M059J (cell line): Measurements from ENCODE around the gene ZCCHC14. TPM values are rescaled to one million over a fixed set of nuclear protein-coding genes. Genes with fewer than 3 reads are reported as not detected.
"Not testable (repeated sequence)": the region's sequence is repeated elsewhere in the genome, so short reads cannot be mapped to it uniquely, and the experiment has no call there.

Experiments
- DNase-seq: peaks from one replicate; pipeline ENCODE4 v3.0.0-alpha.2; 2012; ENCODE audit warnings: low read depth
- total RNA-seq: library from RNA; depleted of rRNA; stranded (reverse); fragments of >200 nt; shearing (Covaris generic); gene quantifications from 2 replicates; pipeline ENCODE4 v1.2.3, GENCODE V29; 2014

The ZCCHC14 gene
- total RNA-seq, 1 experiment from 2014 or later: 7.8 TPM

DNA sequence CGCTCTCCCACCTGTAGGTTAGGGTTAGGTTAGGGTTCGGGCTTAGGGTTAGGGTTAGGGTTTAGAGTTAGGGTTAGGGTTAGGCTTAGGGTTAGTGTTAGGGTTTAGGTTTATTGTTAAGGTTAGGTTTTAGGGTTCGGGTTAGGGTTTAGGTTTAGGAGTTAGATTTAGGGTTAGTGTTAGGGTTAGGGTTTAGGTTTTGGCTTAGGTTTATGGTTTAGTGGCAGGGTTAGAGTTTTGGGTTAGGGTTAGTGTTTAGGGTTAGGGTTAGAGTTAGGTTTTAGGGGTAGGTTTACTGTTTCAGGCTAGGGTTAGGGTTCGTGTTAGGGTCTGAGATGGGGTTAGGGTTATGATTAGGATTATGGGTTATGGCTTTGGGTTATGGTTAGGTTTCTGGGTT lies 31.6 kb upstream of the ZCCHC14 start:
- no peak for DNase-seq

DNA sequence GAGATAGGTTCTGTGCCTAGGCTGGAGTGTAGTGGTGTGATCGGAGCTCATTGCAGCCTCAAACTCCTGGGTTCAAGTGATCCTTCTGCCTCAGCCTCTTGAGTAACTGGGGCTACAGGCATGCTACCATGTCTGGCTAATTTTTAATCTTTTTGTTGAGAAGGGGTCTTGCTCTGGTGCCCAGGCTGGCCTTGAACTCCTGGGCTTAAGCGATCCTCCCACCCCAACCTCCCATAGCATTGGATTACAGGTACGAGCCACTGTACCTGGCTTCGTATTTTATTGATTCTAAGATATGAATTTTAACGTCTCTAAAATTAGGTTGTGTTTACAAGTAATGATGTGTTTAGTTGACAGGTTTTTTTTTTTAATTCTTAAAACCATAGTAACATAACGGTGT lies 30.8 kb upstream of the ZCCHC14 start:
- DNase-seq: not testable (repeated sequence)

DNA sequence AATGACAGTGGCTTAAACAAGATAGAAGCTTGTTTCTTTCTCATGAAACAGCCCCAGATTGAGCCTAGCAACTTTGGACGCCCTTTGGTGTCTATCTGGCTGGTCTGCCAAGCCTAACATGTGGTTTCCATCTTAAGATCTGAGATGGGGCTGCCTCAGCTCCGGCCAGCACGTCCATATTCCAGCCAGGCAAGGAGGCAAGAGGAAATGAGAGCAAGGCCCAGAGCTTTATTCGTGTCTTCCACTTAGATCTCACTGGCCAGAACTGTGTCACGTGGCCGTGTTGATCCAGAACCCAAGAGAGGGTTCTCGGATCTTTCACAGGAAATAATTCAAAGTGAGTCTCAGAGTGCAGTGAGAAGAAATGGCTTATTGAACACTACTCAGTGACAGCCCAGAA lies 28.9 kb upstream of the ZCCHC14 start:
- not testable (repeated sequence) for DNase-seq

DNA sequence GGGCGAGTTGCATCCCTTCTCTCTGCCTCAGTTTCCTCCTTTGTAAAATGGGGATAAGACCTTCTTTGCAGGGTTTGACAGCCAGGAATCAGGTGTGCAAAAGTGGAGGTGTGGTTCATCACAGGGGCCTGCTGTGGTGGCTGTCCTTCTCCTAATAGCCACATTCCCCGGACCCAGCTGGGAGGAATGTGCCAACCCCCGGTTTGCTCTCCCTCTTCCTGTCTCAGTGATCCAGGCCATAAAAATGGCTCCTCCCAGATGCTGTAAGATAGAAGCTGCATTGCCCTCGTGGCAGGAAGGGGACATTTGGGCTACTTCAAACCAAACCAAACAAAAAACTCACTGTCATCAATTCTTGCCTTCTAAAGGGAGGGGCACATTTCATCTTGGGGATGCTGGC lies 26.3 kb upstream of the ZCCHC14 start:
- DNase-seq: peak; percentile 45

DNA sequence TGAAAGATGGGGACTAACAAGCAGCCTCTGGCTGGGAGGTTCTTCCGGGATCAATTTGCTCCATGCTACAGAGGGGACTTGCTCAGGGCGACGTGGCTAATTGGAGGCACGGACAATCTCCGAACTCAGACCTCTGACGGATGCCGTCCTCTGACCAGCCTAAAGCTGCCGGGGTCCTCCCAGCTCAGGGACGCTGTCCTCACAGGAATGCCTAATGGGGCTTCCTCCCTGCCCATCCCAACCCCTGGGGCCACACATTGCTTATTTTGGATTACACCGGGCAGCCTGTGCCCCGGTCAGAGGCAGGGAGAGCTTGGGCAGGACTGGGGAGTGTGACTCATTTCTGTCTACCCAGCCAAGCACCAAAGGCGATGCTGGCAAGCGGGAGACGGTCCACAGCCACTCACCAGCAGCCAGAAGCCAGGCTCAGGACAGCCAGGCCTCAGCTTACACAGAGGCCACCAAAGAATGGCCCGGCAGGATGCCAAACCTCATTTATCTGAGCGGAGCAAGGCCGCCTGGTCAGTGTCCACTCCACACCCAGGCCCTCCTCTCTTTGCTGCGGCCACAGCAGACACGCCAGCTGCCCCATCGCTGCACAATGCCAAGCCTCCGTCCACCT lies 25.7 kb upstream of the ZCCHC14 start:
- DNase-seq: peak; percentile 91

DNA sequence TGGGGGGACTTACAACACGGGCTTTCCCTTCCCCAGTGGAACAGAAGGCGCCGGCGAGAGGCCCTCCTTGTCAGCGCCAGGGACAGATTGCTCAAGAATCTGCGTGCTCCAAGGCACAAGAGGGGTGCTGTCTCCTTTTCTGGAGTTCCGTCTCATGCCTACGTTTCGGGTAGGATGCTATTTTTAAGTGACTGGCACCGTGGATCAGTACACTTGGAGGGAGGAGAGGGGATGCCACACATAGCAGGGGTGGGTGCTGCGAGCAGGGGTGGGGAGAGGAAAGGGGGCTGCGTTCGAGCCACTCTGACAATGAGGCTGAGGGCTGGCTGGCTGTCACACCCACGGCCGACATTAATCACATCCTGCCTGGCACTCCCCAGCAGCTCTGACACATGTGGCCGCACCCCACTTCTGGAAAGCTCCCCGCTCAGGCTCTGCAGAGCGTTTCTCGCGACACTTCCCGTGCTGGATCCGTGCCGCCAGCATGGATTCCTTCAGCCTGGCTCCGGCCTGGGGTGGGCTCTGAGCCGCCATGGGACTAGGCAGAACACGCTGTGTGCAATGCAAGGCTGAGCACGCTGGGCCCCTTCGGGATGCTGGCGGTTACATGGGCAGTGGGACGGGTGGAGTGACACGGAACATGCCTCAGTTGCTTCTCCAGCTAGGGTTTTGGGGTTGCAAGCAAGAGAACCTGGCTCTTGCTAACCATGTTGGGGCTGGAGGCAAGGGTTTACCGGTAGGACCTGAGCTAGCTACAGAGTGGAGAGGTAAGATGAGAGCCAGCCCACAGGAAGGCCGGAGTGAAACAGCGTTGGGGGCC lies 25.0 kb upstream of the ZCCHC14 start:
- DNase-seq: peak; percentile 36

DNA sequence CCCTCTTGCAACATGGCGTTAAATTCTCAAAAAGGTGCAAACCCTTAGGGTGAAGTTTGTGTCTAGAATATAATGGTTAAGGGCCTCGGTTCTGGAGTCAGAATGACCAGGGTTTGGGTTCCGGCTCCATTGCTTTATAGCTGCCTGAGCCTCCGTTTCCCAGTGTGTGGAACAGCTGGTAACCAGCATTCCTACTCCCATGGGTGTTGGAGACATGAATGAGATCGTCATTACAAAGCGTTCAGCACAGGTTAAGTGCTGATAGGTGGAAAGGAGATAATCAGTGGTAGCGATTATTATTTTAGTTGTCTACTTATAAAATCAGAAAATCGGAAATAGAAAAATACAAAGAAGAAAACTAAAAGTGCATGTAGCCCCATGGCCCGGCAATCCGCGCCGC lies 23.5 kb upstream of the ZCCHC14 start:
- DNase-seq: no peak

DNA sequence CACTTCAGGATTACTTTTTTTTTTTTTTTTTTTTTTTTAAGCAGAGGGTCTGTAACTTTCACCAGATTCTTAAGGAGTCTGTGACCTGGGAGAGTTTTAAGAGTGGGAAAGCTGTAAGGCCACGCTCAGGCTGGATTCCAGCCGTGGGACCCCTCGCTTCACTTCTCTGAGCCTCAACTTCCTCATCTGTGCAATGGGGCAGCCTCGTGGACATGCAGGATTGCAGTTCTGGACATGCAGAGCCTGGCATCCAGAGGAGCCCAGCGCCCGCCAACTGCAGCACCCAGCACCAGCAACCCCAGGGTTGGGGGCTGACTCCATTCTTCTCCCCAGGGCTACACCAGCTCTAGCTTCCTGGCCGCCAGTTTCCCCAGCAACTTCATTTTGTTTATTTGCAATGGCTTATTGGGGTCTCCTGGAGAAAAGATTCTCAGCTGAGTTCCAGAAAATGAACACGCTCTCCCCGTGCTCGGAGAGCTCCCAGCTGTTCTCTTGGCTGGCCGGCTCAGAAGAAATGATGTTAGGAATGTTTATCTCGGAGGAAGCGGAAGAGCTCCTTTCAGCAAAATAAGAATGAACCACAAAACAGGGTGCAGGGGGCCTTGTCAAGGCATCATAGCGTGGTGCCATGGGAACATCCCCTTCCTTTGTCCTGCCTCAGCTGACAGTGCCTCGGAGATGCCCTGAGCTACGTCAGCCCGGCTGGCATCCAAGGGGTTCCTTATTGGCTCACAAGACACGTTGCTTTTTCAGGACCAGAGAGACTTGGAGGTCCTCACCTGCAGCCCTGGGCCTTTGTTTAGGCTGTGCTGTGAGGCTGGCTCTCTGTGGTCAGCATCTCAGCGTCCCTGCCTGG lies 22.9 kb upstream of the ZCCHC14 start:
- DNase-seq: no peak

DNA sequence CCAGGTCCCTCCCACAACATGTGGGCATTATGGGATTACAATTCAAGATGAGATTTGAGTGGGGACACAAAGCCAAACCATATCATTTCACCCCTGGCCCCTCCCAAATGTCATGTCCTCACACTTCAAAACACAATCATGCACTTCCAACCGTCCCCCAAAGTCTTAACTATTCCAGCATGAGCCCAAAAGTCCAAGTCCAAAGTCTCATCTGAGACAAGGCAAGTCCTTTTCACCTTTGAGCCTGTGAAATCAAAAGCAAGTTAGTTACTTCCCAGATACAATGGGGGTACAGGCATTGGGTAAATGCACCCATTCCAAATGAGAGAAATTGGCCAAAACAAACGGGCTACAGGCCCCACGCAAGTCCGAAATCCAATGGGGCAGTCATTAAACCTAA lies 17.0 kb upstream of the ZCCHC14 start:
- DNase-seq: not testable (repeated sequence)

DNA sequence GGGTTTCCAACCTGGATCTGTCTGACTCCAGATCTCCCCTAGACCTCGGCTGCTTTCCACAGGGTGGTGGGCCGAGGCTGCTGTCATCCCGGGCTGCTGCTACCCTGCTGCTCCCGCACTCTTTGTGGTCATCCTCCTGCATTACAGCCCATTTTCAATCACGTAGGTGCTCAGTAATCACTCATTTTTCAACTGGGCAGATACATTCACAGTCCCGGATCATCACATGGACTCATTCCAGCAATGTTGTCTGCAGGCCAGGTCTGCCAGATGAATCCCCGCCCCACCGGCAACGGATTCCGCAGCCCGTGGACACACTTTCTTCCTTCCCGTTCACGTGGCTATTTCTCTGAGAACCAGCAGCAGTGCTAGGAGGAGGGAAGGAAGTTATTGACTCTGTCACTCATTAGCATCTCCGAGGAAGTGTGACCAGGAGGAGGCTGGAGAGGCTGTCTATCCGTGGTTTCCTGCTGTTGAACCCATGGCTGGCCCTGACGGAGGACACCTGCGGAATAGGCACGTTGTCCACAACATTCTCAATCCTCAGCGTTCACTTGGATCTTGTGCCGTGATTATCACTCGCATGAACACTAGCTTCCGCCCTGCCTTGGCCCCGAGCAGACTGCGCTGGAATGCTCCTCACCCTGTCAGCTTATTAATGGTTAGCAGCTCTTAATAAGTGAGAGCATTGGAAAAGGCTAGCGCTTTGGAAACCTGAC lies 14.7 kb upstream of the ZCCHC14 start:
- DNase-seq: no peak

DNA sequence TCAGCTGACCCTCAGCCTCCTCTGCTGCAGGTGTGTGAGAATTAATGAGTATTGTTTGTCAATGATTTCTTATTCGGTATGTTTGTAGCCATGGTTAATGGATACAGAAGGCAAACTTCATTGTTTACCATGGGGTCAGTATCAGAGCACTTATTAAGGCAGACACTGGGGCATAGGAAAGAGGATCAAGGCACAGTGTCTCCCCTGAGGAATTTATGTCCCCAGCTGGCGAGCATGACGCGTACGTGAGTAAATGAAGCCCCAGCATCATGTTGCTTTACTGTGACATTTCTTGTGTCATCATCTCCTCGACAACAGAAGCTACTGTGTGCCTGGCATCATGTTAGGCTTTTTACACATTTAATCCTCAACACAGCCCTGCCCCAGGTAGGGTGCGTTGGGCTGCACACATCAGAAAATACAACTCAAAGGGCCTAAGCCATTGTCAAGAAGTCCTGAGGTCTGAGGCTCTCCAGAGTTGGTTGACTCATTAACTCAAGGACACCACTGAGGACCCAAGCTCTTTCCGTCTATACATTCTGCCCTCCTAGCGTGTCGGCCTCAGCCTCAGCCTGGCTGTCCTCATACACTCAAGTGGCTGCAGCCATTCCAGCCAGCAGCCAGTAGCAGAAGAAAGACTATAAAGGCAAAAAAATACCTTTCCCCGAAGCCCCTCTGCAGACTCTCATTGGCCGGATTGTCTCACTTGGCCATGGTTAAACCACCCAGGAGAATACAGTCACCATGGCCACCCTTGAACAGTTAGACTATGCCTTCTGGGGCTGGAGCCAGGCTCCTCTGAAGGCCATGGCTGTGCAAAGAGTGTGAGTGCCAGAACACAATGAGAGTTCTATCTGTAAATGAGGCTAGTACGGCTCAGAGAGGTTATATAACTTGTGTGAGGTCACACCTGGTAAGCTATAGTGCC lies 13.9 kb upstream of the ZCCHC14 start:
- DNase-seq: no peak

DNA sequence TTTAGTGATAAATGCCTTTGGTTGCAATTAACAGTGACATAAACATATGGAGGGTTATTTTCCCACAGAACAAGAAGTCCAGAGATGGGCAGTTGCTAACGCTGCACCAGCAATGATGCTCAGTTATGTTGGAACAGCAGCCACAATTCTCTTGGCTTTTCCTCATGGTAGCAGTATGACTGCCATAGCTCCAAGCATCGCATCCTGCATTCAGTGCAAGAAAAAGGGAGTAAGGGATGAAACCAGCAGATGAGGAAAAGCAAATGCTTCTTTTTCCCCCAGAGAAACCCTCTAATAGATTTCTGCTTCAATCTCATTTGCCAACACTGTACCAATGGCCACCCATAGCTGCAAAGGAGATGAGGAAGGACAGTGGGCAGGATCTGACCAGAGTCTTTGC lies 13.0 kb upstream of the ZCCHC14 start:
- DNase-seq: no peak

DNA sequence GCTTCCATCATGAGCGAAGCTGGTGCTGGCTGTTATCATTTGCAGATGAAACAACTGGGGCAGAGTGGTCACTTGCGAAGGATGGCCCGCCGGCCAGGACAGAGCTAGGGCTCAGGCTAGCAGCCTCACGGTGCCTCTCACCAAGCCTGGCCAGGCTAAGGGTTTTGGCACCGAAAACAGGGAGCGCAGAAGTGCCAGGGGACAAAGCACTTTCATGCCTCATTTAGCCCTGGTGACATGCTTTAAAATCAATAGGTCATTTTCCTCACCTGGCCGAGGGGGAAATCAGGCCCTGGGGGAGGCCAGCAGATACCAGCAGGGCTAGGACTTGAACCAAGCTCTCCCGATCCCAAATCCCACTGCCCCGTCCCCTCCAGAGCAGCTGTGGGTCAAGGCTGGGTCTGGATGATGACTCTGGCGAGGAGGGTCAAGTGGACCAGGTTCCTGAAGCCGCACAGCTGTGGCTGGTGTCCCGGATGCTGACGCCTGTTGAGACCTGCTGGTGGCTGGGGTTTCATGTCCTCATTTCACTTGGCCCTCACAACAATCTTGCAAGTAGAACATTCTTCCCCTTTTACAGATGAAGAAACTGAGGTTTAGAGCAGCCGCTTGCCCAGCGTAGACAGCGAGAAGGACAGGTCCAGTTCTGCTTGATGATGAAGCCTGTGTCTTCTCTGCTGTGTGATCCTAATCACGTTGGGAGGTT lies 10.6 kb upstream of the ZCCHC14 start:
- DNase-seq: not testable (repeated sequence)

DNA sequence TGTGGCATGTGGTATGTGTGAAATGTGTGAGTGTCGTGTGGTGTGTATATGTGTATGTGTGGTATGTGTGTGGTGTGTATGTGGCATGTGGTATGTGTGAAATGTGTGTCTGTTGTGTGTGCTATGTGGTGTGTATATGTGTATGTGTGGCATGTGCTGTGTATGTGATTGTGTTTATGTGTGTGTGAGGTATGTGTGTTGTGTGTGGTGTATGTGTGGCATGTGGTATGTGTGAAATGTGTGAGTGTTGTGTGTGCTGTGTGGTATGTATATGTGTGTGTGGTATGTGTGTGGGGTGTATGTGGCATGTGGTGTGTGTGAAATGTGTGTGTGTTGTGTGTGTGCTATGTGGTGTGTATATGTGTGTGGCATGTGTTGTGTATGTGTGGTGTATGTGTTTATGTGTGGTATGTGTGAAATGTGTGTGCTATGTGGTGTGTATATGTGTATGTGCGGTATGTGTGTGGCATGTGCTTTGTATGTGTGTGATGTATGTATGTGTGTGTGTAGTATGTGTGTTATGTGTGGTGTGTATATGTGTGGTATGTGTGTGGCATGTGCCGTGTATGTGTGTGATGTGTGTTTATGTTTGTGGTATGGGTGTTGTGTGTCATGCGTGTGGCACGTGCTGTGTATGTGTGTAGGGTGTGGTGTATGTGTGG lies 9.6 kb upstream of the ZCCHC14 start:
- no peak for DNase-seq

DNA sequence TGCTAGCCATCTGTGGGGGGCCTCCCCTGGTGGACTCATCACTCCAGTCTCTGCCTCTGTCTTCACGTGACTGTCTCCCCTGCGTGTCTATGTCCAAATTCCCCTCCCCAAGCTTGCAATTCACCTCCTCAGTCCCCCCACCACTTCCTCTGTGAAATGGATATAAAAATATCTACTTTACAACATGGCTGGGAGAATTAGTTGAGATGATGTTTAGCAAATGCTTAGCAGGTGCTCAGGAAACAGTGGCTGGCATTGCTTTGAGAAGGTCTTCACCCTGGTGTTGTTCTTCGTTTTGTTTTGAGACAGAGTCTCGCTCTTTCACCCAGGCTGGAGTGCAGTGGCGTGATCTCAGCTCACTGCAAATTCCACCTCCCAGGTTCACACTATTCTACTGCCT lies 8.3 kb upstream of the ZCCHC14 start:
- no peak for DNase-seq

DNA sequence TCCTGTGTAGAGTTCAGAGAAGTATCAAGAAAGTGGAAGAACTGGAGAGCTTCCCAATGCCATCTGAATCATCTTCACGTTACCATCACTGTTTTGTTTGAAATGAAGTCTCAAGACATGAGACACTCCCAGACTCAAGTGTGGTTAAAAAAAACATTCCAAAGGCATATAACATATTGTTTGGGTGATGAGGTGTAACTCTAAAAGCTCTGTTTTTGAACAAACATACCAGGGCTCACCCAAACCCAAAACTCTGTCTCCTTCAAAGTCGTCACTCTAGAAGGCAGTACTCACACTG lies 6.3 kb upstream of the ZCCHC14 start:
- DNase-seq: peak; percentile 86

DNA sequence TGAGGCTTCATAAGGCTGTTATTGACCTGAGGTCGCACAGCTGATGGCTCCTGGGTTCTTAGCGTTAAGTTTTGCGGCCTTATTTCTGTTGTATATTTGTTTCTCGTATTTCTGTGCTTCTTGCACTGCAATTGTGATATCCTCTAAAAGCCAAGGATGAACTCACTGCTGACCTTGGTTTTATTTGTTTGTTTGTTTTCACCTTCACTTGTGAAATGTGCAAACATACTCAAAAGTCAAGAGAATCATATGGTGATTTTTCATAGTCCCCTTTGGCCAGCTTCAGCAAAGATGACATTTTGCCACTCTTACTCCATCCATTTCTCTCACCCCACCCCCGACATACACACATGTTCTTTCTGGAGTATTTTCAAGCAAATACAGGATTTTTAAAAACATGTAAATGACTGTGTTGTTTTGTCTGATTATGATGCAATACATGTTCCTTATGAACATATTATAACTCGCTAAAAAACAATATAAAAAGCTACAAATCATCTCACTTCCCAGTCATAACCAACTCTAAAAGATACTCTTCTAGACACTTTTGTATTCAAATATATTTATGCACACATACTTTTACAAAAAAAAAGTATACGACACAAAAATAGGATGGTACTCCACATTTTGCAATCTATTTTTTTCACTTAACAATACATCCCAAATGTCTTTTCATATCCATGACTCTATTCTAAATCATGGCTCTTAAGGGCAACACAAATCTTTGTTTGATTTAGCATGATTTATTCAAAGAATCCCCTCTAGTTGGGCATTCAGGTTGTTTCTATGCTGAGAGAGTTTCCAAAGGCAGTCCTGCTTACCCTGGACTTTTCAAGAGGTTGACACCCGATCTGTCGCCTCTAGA lies 5.7 kb upstream of the ZCCHC14 start:
- DNase-seq: no peak

DNA sequence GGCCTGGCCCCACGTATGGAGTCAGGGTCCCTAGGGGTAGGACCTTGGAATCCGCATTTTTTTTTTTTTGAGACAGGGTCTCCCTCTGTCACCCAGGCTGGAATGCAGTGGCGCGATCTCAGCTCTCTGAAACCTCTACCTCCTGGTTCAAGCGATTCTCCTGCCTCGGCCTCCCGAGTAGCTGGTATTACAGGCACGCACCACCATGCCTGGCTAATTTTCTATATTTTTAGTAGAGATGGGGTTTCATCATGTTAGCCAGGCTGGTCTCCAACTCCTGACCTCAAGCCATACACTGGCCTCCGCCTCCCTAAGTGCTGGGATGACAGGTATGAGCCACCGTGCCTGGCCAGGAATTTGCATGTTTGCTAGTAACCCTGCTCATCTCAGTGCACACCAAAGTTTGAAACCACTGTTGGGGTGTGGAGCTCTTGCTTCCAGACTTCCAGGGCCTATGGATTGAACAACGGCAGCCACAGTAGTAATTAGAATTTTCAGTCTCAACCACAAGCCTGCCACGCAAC lies 5.0 kb upstream of the ZCCHC14 start:
- not testable (repeated sequence) for DNase-seq
